Lung (tissue), 12 donors: Measurements from ENCODE around the gene EDNRB. TPM values are rescaled to one million over a fixed set of nuclear protein-coding genes. Genes with fewer than 3 reads are reported as not detected.

Experiments used
- ATAC-seq: fragments of 200-7000 bp; cut with Tn5 transposase; one replicate; pipeline ENCODE4 v1.9.1; 2020; ENCODE audit warnings: moderate number of reproducible peaks; ENCODE audit not compliant: insufficient read depth, low FRiP score
- DNase-seq, 3 donors: peaks; one replicate each; pipeline ENCODE4 v3.0.0-alpha.2; 2013 to 2017
- H3K27ac ChIP-seq, 2 donors: one replicate each; pipeline ENCODE4 v1.5.1; 2013; ENCODE audit warnings: mild to moderate bottlenecking in 2 of 2, moderate library complexity in 2 of 2, control low read depth in 1 of 2, inconsistent platforms in 1 of 2, low read depth in 1 of 2, low read length in 1 of 2
- H3K27me3 ChIP-seq, 3 donors: one replicate each; pipeline ENCODE4 v1.5.1; 2013; ENCODE audit warnings: low read length in 2 of 3; ENCODE audit not compliant: control insufficient read depth in 3 of 3, insufficient read depth in 3 of 3
- H3K36me3 ChIP-seq, 4 donors: one replicate each; pipeline ENCODE4 v1.5.1; 2013; ENCODE audit warnings: low read length in 4 of 4, mild to moderate bottlenecking in 1 of 4, moderate library complexity in 1 of 4; ENCODE audit not compliant: control insufficient read depth in 4 of 4, insufficient read depth in 4 of 4
- H3K4me1 ChIP-seq, 5 donors: one replicate each; pipeline ENCODE4 v1.5.1; 2013; ENCODE audit warnings: low read length in 5 of 5, mild to moderate bottlenecking in 2 of 5, moderate library complexity in 1 of 5; ENCODE audit not compliant: control insufficient read depth in 5 of 5, insufficient read depth in 5 of 5
- H3K4me3 ChIP-seq: one replicate; pipeline ENCODE4 v1.5.1; 2013; ENCODE audit warnings: mild to moderate bottlenecking, control low read depth, moderate library complexity
- H3K9ac ChIP-seq, 2 donors: one replicate each; pipeline ENCODE4 v1.5.1; 2013; ENCODE audit warnings: low read length in 2 of 2, control low read depth in 1 of 2; ENCODE audit not compliant: insufficient read depth in 1 of 2
- H3K9me3 ChIP-seq, 4 donors: one replicate each; pipeline ENCODE4 v1.5.1; 2013; ENCODE audit warnings: low read length in 3 of 4, mild to moderate bottlenecking in 1 of 4, moderate library complexity in 1 of 4; ENCODE audit not compliant: control insufficient read depth in 4 of 4, insufficient read depth in 3 of 4
- WGBS, 2 donors: extraction: QIAGEN DNeasy Blood & Tissue Kit; methylation state at CpG; one replicate each; pipeline ENCODE4 v1.1.7; 2013; 5-methylcytosine and 5-hydroxymethylcytosine counted together
- polyA plus RNA-seq, 2 donors: library from polyadenylated mRNA; stranded (reverse); fragments of 200-250 nt; gene quantifications; one replicate each; pipeline ENCODE4 v1.2.1, GENCODE V29; 2013
- total RNA-seq, 2 donors: library from RNA; depleted of rRNA in 1 of 2; stranded (reverse); fragments of >200 nt in 1 of 2; gene quantifications; one replicate each; pipeline ENCODE4 v1.2.1, GENCODE V29; 2014 to 2021
- TF ChIP-seq, protein P1 (sequence below): IDR thresholded peaks from 2 replicates; pipeline ENCODE4 v1.5.1; 2012; ENCODE audit warnings: mild to moderate bottlenecking; ENCODE audit errors: control extremely low read depth, extremely low read depth
- donor health status: control.
- donor health status: control.
- donor health status: Bipolar disorder and iron deficiency.
- donor health status: healthy.
- donor health status: DM: yes; HTN: yes; CAD: no.

EDNRB gene
- total and polyA plus RNA-seq, 4 donors = 23.2 to 155 (median 53.4) TPM

DNA sequence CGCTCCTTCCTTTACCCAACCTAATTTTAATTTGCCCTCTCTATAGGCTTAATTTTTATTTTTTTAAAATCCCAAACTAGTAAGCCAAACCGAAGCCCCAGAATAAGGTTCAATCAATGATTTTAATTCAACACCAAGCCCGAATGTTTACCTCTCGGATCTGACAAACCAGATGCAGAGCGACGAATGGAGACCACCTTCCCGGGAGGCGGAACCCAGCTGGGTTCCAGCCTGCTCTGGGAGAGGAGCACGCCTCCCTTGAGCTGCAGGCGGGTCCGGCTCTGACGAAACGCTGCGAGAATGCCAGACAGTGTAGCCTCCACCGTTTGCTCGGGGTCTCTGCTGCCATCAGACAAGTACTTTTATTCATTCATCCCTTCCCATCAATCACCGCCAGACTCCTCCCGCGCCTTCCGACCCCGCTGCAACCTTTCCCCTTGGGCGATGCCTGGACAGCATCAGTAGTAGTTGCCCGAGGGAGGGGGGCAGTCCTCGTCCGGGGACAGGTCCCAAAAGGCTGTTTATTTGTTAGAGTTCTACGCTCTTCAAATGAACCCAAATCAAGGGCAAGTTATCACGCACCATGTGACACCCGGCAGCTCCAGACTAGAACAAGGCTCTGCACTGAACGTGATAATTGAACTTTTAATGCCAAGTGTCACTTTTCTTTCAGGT is 752 bp upstream of the EDNRB start:
- Histone ChIP-seq H3K9ac (peak overlapping the region; percentile 52 to 91), H3K27me3 (peaks cover 0 to 2% (median 0%) of the 10 kb centered on the region in 3 donors), H3K9me3 (no peaks in the 10 kb centered on the region), H3K27ac (peak overlapping the region; percentile 17 to 53), H3K4me3 (peak overlapping the region; percentile 72), H3K36me3 (peaks cover 0 to 4% (median 0%) of the 10 kb centered on the region in 4 donors), H3K4me1 (peaks cover 0 to 37% (median 6%) of the 10 kb centered on the region in 5 donors)
- DNase-seq (peak; percentile 88 to 93 (median 89)), ATAC-seq (peak; percentile 45)
- TF ChIP-seq, protein P1, sequence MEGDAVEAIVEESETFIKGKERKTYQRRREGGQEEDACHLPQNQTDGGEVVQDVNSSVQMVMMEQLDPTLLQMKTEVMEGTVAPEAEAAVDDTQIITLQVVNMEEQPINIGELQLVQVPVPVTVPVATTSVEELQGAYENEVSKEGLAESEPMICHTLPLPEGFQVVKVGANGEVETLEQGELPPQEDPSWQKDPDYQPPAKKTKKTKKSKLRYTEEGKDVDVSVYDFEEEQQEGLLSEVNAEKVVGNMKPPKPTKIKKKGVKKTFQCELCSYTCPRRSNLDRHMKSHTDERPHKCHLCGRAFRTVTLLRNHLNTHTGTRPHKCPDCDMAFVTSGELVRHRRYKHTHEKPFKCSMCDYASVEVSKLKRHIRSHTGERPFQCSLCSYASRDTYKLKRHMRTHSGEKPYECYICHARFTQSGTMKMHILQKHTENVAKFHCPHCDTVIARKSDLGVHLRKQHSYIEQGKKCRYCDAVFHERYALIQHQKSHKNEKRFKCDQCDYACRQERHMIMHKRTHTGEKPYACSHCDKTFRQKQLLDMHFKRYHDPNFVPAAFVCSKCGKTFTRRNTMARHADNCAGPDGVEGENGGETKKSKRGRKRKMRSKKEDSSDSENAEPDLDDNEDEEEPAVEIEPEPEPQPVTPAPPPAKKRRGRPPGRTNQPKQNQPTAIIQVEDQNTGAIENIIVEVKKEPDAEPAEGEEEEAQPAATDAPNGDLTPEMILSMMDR = no peak
- WGBS, 2 donors = 1% methylated on average over 29 of the region's 29 CpGs

DNA sequence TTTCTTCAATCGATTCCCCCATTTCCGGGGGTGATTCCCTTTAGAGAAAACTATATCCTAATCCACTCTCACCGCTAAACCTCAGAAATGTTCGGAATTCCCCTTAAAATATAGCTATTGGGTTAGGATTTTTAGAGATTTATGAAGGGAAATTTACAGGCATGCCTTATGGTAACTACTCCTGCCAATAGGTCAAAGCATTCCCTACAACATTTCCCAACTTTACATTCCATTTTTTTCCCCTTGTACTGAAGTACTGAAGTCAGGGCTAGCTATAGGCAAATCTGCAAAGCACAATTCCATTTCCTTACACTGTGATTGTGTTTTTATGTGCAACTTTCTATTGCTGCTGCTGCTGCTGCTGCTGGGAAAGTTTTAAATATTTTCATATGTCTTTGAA is 2.1 kb downstream of the EDNRB start:
- Histone ChIP-seq H3K27ac (no peak overlapping the region), H3K36me3 (peaks cover 0 to 4% (median 0%) of the 10 kb centered on the region in 4 donors), H3K27me3 (peaks cover 0 to 2% (median 0%) of the 10 kb centered on the region in 3 donors), H3K9ac (peak overlapping the region; percentile 43 to 91), H3K4me1 (peaks cover 5 to 61% (median 9%) of the 10 kb centered on the region in 5 donors), H3K9me3 (no peaks in the 10 kb centered on the region), H3K4me3 (peak overlapping the region; percentile 37)
- ATAC-seq (no peak), DNase-seq (peak in 2 of 3 donors; percentile 56 to 60)
- TF ChIP-seq, protein P1 = no peak
- WGBS, 2 donors = 46 to 67% methylated on average over 4 of the region's 4 CpGs

DNA sequence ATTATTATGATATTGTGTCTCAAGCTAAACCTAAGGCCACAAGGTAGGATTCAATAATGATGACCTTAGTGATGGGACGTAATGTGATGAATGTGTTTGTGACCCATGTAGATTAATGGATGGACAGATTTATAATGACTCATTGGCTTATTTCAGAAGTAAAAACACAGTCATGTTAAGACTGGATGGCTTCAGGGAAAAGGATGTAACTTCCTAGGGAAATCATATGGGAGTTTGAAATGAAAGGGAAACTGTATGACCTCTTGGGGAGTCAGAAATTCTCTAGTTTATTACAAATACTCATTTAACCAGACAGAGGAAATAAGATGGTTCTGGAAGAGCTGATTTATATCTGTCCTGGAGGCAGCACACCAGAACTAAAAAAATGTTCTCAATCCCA is 2.9 kb downstream of the EDNRB start:
- DNase-seq = no peak
- Histone ChIP-seq H3K4me3 (peak overlapping the region; percentile 36), H3K9ac (peak overlapping the region; percentile 43 to 91), H3K4me1 (peaks cover 5 to 68% (median 15%) of the 10 kb centered on the region in 5 donors), H3K36me3 (peaks cover 0 to 4% (median 0%) of the 10 kb centered on the region in 4 donors), H3K27me3 (no peaks in the 10 kb centered on the region), H3K27ac (peak overlapping the region in 1 of 2 donors; percentile 17), H3K9me3 (no peaks in the 10 kb centered on the region)
- WGBS, 2 donors = 62 to 78% methylated on average over 1 of the region's 1 CpG
- ATAC-seq = no peak
- TF ChIP-seq, protein P1 = no peak
